Suprapubic skin (tissue), 4 donors: Measurements from ENCODE around the gene IL15RA. TPM values are rescaled to one million over a fixed set of nuclear protein-coding genes. Genes with fewer than 3 reads are reported as not detected.

Source experiments
- DNase-seq, 2 donors: peaks; one replicate each; pipeline ENCODE4 v3.0.0-alpha.2; 2019; ENCODE audit warnings: low spot score in 2 of 2
- H3K27ac ChIP-seq: fragments of 200-600 bp; sonication (generic); one replicate; pipeline ENCODE4 v1.5.1; 2019
- H3K27me3 ChIP-seq: fragments of 200-600 bp; sonication (generic); one replicate; pipeline ENCODE4 v1.5.1; 2019
- H3K36me3 ChIP-seq: fragments of 200-600 bp; sonication (generic); one replicate; pipeline ENCODE4 v1.5.1; 2019
- H3K4me1 ChIP-seq: fragments of 200-600 bp; sonication (generic); one replicate; pipeline ENCODE4 v1.5.1; 2019
- H3K4me3 ChIP-seq: fragments of 200-600 bp; sonication (generic); one replicate; pipeline ENCODE4 v1.5.1; 2019; ENCODE audit warnings: mild to moderate bottlenecking
- H3K9me3 ChIP-seq: fragments of 200-600 bp; sonication (generic); one replicate; pipeline ENCODE4 v1.5.1; 2019
- EP300 ChIP-seq: sonication (generic); formaldehyde crosslinking; IDR thresholded peaks from one replicate; pipeline ENCODE4 v1.6.1; 2017; ENCODE audit warnings: antibody characterized with exemption
- POLR2A ChIP-seq, 2 donors: fragments of 450-650 bp; IDR thresholded peaks; one replicate each; pipeline ENCODE4 v1.6.1; 2017; ENCODE audit warnings: antibody characterized with exemption in 2 of 2, mild to moderate bottlenecking in 2 of 2, moderate library complexity in 2 of 2
- POLR2AphosphoS5 ChIP-seq, 3 donors: sonication (generic); formaldehyde crosslinking; IDR thresholded peaks; one replicate each; pipeline ENCODE4 v1.6.1; 2017; ENCODE audit warnings: antibody characterized with exemption in 3 of 3
- WGBS: methylation state at CpG from one replicate; pipeline ENCODE4 v1.1.5; 2018; 5-methylcytosine and 5-hydroxymethylcytosine counted together
- total RNA-seq, 4 donors: library from RNA; depleted of rRNA; stranded (reverse); fragments of >200 nt; gene quantifications; one replicate each; pipeline ENCODE4 v1.1.0, GENCODE V29; 2016
- TF ChIP-seq, protein P1 (sequence below), 2 donors: fragments of 200-600 bp in 1 of 2; fragments of 450-650 bp in 1 of 2; sonication (generic) in 1 of 2; IDR thresholded peaks; one replicate each; pipeline ENCODE4 v1.5.1; 2016 to 2019; ENCODE audit warnings: antibody characterized with exemption in 2 of 2, mild to moderate bottlenecking in 1 of 2, moderate library complexity in 1 of 2

The IL15RA gene
- total RNA-seq, 4 donors from 2014 or later: 14.1 to 26.5 (median 16.4) TPM

DNA sequence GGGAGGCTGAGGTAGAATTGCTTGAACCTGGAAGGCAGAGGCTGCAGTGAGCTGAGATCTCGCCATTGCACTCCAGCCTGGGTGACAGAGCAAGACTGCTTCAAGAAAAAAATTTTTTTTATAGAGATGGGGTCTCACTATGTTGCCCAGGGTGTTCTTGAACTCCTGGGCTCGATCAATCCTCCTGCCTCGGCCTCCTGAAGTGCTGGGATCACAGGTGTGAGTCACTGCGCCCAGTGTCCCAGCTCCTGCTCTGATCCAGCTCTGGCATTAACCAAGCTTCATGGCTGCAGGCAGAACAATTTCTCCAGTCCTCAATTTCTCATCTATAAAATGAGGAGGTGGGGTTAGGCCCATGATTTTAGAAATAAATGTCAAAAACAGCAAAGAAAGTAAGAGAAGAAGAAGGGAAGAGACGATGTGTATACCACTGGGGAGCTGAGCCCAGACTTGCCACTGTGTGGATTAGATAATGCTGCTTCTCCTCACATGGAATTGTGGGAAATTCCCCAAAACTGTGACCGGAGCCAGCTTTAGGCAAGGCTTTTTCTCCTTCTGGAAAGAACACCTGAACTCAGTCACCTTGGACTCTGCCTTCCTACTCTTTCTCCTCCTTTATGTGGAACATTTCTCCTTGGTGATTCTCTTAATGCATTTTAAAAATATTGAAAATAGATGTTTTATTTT, 25.5 kb downstream of the IL15RA start:
- TF ChIP-seq EP300 (no peak), POLR2AphosphoS5 (IDR thresholded peaks at IDR 0.05) (no peak), POLR2A (IDR thresholded peaks at IDR 0.05) (no peak)
- TF ChIP-seq, protein P1, sequence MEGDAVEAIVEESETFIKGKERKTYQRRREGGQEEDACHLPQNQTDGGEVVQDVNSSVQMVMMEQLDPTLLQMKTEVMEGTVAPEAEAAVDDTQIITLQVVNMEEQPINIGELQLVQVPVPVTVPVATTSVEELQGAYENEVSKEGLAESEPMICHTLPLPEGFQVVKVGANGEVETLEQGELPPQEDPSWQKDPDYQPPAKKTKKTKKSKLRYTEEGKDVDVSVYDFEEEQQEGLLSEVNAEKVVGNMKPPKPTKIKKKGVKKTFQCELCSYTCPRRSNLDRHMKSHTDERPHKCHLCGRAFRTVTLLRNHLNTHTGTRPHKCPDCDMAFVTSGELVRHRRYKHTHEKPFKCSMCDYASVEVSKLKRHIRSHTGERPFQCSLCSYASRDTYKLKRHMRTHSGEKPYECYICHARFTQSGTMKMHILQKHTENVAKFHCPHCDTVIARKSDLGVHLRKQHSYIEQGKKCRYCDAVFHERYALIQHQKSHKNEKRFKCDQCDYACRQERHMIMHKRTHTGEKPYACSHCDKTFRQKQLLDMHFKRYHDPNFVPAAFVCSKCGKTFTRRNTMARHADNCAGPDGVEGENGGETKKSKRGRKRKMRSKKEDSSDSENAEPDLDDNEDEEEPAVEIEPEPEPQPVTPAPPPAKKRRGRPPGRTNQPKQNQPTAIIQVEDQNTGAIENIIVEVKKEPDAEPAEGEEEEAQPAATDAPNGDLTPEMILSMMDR (IDR thresholded peaks at IDR 0.05): no peak
- H3K9me3 ChIP-seq: no peaks in the 10 kb centered on the region
- WGBS: 71% methylated on average over 6 of the region's 6 CpGs
- H3K36me3 ChIP-seq: peaks cover 11% of the 10 kb centered on the region
- no peak overlapping the region for H3K27ac ChIP-seq
- peaks cover 18% of the 10 kb centered on the region for H3K4me1 ChIP-seq
- DNase-seq: peak in 1 of 2 donors; percentile 40
- no peak overlapping the region for H3K4me3 ChIP-seq
- no peaks in the 10 kb centered on the region for H3K27me3 ChIP-seq

DNA sequence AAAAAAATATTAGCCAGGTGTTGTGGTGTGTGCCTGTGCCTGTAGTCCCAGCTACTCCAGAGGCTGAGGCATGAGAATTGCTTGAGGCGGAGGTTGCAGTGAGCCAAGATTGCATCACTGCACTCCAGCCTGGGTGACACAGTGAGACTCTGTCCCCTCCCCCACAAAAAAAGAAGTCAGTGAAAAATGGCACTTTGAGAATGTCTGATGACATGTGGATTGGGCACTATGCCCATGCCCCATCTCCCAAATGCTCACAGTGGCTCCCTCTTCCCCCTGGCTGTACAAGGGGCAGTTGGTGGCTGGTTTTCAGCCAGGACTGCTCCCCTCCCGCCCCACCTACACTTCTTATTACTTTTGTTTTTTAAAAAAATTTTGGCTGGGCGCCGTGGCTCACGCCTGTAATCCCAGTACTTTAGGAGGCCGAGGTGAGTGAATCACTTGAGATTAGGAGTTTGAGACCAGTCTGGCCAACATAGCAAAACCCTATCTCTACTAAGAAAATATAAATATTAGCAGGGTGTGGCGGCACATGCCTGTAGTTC, 26.1 kb downstream of the IL15RA start:
- TF ChIP-seq POLR2AphosphoS5 (IDR thresholded peaks at IDR 0.05) (peak in 1 of 3 donors; percentile 28), EP300 (no peak), POLR2A (IDR thresholded peaks at IDR 0.05) (no peak)
- TF ChIP-seq, protein P1 (IDR thresholded peaks at IDR 0.05): no peak
- Histone ChIP-seq H3K27ac (no peak overlapping the region), H3K27me3 (no peaks in the 10 kb centered on the region), H3K4me3 (no peak overlapping the region), H3K4me1 (peaks cover 21% of the 10 kb centered on the region), H3K36me3 (peaks cover 9% of the 10 kb centered on the region), H3K9me3 (no peaks in the 10 kb centered on the region)
- WGBS: 56% methylated on average over 7 of the region's 7 CpGs
- DNase-seq: peak in 1 of 2 donors; percentile 74

DNA sequence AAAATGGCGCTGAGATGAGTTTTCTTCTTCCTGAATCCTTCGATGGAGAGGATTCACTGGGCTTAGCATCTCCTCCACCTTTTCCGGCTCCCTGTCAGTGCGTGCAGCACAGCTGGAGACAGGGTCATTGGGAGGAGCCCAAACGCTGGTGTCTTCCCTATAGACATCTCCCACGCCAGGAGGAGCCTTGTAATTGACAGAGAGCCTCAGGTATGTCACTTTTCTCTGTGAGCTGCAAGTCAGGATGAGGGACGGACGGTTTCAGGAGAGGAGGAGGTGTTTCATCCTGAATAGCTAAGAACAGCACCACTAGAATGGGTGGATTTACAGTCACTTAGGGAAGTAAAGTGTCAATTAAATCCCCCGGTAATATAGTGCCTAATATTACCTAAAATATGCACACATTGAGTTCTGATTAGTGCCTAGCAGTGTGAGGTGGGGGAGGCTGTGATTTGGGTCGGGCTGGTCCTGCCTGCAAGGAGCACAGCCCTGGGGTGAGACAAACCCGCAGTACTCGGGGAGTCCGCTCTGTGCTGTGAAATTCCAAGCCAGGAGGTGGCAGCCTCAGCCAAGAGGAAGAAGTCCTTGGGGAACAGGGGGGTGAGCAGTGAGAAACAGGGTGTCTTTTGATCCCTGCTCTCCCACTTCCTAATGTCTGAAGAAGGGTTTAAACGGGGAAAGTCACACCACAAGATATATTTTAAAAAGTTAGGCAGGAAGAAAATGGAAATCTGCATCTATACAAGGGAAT, 28.2 kb downstream of the IL15RA start:
- WGBS: 53% methylated on average over 13 of the region's 14 CpGs
- no peak overlapping the region for H3K27ac ChIP-seq
- H3K27me3 ChIP-seq: no peaks in the 10 kb centered on the region
- H3K36me3 ChIP-seq: peaks cover 7% of the 10 kb centered on the region
- no peak overlapping the region for H3K4me3 ChIP-seq
- H3K9me3 ChIP-seq: no peaks in the 10 kb centered on the region
- TF ChIP-seq EP300 (no peak), POLR2AphosphoS5 (IDR thresholded peaks at IDR 0.05) (no peak)
- TF ChIP-seq, protein P1 (IDR thresholded peaks at IDR 0.05): peak in 1 of 2 donors; percentile 28
- H3K4me1 ChIP-seq: peaks cover 41% of the 10 kb centered on the region
- DNase-seq: peak in 1 of 2 donors; percentile 65

DNA sequence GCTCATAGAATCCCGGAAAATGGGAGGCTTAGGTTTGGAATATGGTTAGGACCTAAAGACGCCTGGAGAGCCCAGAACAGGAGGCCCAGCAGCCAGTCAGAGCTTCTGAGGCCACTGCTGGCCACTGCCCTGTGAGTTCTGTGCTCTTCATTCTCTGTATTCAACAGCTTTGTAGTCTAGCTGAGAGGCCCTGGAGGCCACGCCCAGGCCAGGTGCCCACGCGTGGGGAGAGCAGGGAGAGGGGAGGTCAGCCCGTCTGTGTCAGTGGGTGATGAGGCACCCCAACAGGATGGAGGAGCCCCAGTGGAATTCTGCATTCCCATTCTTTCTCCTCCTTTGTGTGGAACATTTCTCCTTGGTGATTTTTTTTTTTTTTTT, 29.1 kb downstream of the IL15RA start:
- H3K9me3 ChIP-seq: no peaks in the 10 kb centered on the region
- TF ChIP-seq EP300: no peak
- TF ChIP-seq POLR2AphosphoS5 (IDR thresholded peaks at IDR 0.05): no peak
- TF ChIP-seq POLR2A (IDR thresholded peaks at IDR 0.05): no peak
- TF ChIP-seq, protein P1 (IDR thresholded peaks at IDR 0.05): no peak
- H3K4me1 ChIP-seq: peaks cover 51% of the 10 kb centered on the region
- H3K36me3 ChIP-seq: peaks cover 7% of the 10 kb centered on the region
- 88% methylated on average over 6 of the region's 6 CpGs for WGBS
- DNase-seq: no peak
- H3K27ac ChIP-seq: no peak overlapping the region
- no peak overlapping the region for H3K4me3 ChIP-seq
- no peaks in the 10 kb centered on the region for H3K27me3 ChIP-seq
